ENCODE results near the gene SCAMP1.
A peak's percentile ranks its signal among the peaks of the same experiment; 100 is the strongest.
"Not testable (repeated sequence)": the region's sequence is repeated elsewhere in the genome, so short reads cannot be mapped to it uniquely, and the experiment has no call there.

Gene SCAMP1, protein sequence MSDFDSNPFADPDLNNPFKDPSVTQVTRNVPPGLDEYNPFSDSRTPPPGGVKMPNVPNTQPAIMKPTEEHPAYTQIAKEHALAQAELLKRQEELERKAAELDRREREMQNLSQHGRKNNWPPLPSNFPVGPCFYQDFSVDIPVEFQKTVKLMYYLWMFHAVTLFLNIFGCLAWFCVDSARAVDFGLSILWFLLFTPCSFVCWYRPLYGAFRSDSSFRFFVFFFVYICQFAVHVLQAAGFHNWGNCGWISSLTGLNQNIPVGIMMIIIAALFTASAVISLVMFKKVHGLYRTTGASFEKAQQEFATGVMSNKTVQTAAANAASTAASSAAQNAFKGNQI

DNA sequence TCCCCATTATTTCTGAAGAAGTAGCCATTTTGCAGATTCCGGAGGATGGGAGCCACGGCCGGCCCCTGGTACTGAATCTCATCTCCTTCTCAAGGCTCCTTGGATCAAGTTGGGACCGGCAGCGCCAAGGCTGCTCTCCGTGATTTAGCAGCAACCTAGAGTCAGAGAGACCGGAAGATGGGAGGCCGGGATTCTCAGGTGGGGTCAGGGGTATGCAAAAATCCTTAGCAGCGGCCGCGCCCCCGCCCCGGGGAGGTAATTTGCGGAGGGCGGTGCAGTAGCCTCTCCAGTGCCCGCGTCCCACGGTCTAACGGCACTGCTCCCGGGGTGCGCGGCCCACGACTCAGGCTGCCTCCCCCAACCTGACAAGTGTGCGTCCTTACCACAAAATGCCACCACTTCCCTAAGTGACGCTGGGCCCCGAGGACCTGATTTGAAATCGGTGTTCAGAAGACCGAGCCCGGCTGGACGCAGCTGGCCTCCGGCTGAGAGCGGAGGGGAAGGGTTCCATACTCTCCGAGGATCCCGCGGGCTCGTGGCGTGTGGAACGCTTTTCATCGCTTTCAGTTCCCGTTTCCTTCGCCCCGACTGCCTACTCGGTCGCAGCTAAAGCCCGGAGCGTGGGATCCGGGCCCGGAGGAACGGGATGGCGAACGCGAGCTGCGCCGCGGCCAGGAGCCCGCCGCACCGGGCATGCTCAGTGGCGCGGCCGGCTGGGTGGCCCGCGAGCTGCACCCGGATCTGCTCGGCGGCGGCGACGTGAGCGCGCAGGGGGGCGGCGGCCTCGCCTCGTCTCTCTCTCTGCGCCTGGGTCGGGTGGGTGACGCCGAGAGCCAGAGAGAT is at the start of gene SCAMP1:
Gene SCAMP1 (plus strand): TSS at position 787 of the 843 bp plus-strand sequence. CDS start 55 bp downstream, at position 842.
- peak; percentile 82 to 91 (median 88) for DNase-seq (ENCODE audit: low read depth in 3 of 3)

DNA sequence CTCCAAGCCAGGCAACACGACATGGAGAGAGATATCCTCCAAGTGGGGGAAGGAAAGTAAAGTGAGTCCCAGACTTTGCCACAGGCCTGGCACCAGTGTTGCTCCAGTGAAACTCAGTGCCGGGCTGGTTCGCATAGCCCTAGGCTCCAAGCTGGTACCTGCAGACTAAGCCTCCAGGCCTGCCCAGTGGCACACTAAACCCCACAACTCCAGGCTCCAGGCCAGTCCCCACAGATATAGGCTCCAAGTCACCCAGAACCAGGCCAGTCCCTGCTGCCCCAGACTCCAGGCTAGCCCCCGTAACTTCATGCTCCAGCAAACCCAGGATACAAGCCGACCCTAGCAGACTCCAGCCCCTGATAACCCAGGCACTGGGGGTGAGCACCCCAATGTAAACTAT is 42.9 kb upstream of the SCAMP1 start:
- no peak for DNase-seq (ENCODE audit: low read depth in 3 of 3)

DNA sequence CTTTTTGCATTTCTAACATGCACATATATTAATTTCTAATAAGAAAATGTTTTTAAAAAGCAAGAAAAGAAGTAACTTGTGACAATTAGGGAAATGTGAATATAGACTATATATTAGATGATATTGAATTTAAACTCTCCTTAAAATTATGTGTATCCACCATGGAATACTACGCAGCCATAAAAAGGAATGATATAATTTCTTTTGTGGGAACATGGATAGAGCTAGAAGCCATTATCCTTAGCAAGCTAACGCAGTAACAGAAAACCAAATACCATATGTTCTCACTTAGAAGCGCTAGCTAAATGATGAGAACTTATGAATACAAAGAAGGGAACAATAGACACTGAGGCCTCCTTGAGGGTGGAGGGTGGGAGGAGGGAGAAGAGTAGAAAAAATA is 42.1 kb upstream of the SCAMP1 start:
- DNase-seq (ENCODE audit: low read depth in 3 of 3) = no peak

DNA sequence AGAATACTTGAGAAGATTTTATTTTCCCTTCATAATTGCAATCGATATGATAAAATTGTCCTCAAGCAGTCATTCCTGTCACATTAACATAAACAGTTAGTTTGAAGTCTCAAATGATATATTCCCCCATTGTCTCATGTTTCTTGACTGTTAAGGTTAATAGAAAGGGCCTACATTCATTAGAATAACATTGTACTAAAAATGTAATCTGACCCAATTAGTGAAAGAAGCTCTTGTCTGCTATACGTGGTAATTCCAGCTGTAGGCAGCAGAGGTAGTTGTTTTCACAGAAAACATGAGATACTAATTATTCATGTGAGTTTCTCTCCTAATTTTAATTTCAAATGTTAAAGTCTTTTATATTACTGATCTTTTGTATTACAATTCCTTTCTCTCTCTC is 40.0 kb upstream of the SCAMP1 start:
- no peak for DNase-seq (ENCODE audit: low read depth in 3 of 3)

DNA sequence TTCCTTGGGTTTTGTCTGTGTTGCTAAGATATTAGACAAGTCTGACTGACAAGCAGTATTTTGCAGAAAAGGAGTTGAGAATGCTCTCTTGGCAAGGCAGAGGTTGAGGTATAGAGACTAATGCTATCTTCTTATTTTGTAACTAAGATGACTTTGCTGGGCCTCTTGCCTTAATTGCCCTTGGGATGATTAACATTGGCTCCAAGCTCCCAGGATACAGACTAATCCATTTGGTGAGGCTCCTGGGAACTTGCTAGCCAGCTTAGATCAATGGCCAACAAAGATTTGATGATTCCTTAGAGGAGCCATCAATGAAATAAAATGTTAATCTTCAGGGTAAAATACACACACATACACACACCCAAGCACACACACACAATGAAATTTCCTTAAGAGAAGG is 37.2 kb upstream of the SCAMP1 start:
- DNase-seq (ENCODE audit: low read depth in 3 of 3) = no peak

DNA sequence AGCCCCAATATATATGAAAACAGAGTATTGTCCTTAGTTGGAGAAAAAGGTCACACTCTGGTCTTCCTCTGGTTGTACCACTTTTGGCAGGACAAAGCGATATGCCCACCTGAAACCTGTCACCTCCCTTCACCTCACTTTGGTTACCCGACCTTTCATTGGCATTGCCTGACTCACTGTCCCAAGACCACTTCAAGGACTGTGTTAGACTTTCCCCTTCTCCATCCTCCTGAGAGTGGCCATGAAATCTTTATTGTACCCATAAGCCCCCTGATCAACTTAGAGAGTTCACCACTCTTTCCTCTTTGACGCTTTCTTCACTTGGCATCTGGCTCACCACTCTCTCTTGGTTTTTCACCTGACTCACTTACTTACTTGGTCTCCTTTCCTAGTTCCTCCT is 33.5 kb upstream of the SCAMP1 start:
- DNase-seq (ENCODE audit: low read depth in 3 of 3) = no peak

DNA sequence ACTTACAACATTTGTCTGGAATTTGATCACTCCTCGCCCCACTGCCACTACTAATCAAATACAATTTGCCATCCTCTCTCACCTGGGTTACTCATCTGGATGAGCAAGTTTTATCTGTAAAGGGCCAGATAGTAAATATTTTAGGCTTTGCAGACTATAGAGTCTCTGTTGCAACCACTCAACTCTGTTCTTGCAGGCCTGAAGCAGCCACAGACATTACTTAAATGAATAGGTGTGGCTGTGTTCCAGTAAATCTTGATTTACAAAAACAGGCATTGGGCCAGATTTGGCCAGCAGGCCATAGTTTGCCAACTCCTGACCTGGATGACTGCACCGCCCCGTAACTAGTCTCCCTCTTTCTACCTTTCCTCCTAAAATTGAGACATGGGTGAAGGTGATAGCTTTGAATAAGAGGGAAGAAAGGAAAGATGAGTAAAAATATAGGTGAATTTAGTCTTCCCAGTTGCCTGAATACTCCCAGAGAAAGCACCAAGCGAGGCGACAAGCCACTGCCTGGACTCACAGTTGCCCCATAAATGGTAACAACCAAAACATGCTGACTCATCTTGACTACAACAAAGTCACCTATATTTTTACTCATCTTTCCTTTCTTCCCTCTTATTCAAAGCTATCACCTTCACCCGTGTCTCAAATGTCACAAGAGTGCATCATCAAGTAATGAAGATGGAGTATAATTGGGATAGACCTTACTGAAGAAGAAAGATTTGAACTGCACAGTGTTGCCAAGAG is 32.5 kb upstream of the SCAMP1 start:
- DNase-seq (ENCODE audit: low read depth in 3 of 3) = no peak

DNA sequence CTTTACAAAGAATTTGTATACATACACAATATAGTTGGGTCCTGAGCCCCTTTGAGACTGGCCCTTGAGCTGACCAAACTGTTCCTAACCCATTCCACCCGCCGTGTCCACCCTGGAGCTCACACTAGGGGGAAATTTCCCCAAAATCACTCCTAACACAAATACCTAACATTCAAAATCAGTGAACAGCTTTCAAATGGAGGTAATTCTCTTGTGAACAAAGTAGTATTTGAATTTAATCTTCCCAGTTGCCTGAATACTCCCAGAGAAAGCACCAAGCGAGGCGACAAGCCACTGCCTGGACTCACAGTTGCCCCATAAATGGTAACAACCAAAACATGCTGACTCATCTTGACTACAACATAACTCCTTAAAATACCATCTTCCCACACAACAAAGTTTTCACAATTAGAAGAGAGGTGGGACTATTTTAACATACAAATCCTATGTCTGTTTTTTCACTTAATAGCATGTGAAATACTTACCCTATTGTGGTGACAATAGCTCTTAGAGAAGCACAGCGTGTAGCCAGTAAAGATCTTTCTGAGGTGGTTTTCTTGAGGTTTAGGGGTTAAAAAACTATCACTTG is 31.7 kb upstream of the SCAMP1 start:
- DNase-seq (ENCODE audit: low read depth in 3 of 3) = no peak

DNA sequence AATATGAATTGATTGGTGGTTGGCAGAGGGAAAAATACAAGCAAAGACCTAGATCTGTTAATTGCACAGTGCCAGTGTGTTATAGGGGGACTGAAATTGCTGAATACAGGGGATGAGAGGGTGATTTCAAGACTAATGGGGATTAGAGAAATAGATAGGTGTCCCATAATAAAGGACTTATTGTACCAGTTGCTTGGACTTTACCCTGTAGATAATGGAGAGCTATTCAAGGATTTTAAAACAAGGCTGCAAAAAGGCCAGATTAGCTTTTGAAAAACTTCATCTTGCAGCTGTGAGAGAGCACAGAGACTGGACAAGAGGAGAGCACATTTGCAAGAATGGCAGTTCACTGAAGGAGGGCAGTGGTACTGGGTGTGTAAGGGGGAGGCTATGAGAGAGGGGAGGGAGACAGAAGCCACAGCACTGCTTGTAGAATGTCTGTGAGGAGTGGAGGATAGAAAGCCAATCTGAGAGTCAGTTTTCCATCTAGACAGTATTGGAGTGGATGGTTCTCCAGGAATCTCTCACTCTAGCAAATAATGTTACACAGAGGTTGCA is 28.8 kb upstream of the SCAMP1 start:
- no peak for DNase-seq (ENCODE audit: low read depth in 3 of 3)

DNA sequence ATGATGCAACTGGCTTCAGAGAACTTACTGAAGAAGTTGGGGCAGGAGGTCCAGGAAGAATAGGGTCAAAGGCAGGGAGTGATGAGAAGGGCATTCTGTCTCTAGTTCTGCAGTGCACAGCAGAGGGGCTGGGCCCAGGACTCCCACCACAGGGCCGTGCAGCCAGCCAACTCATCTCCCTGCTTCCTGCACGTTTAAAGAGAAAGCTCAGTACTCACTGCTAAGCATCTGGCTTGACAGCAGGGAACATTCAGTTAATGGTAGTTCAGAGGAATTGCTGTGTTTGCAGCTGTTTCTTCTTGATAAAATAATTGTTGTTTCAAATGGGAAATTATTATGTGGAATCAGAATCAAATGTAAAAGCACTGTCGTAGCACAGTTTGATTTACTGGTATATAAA is 25.6 kb upstream of the SCAMP1 start:
- no peak for DNase-seq (ENCODE audit: low read depth in 3 of 3)

DNA sequence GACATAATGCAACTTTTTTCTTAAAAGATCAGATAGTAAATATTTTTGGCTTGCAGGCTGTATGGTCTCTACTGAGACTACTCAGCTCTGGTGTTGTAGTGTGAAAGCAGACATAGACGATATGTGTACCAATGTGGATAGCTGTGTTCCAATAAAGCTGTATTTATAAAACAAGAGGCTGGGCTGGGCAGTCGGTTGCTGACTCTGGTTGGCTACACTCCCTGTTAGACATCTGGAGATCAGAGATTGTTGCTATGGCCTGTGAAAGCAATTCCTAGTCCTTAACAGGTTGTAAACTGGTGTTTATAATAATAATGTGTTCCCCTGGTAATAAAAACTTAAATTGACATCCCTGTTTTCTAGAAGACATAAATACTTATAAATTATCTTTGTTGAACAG is 24.4 kb upstream of the SCAMP1 start:
- DNase-seq (ENCODE audit: low read depth in 3 of 3) = no peak

DNA sequence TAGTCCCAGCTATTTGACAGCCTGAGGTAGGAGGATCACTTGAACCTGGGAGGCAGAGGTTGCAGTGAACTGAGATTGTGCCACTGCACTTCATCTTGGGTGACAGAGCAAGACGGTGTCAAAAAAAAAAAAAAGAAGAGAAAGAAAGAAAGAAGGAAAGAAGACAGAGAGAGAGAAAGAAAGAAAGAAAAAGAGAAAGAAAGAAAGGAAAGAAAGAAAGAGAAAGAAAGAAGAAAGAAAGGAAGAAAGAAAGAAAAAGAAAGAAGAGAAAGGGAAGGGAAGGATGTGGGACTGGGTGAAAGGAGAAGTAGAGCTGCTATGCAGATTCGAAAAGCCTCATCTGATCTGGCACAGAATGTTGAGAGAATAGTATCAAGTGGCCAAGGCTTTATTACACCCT is 23.7 kb upstream of the SCAMP1 start:
- DNase-seq (ENCODE audit: low read depth in 3 of 3) = no peak

DNA sequence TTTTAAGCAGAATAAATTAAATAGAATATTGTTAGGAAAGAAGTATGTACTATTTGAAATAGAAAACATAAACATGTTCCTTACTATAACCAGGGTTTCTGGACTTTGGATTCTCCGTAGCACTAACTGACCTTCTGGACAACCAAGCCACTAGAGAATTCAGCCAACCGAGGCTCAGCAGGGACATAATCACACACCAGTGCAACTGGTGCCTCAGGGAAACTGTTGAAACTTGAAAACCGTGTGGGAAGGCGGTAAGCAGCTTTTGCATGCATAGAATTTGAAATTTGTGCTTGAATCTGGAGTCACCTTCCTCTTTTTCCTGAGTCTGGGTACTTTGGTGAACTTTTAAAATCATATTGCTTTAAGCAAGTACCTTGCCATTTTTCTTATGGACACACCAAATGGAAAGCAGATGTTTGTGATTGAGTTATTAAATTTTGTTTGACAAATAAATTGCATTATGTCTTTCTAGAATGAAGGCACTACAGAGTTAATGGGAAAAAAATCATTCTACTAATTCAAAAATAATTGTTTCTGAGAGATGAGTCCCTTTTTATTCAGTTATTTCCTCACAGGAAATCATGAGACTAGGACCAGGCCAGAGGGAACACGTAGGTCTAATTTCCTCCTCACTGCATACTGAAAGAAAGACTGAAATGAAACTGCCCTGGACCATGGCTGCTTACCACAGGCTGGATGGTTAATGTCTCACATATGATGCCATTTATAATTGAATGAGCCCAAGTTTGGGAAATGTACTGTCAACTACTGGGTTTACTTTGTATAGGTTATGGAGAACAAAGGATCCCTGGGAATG is 20.6 kb upstream of the SCAMP1 start:
- DNase-seq (ENCODE audit: low read depth in 3 of 3) = no peak

DNA sequence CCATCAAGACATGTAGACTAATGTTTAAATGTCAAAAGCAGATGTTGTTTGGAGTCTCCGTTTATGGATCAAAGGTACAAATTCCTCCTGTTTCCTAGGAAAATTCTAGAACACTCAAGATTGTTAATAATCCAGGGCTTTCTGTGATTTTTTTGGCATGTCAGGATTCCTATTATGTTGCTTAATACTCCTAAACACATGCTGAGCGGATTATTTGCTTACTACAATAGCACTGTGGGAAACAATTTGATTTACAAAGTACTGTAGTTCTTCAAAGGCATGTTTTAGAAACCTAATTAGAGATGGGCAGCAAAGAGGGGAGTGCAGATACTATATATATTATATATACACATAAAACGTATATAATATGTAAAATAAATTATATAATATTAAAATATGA is 19.0 kb upstream of the SCAMP1 start:
- DNase-seq (ENCODE audit: low read depth in 3 of 3) = no peak

DNA sequence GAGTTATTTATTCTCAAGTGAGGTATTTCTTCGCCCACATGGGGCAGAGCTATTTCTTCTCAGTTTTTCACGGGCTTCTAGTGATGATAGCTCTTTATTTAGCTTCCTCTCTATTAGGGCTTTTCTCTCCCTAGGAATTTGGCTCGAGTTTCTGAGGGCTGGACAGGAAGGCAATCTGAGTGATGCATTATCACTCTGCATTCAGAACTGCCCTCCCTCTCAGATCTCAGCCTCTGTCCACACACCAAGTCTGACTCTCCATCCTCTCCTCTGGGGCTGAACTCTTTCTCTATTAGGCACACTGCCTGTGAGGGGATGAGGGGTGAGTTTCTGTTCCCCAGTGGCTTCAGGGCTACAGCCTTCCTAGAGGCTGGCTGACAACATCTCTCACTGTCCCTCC is 14.9 kb upstream of the SCAMP1 start:
- no peak for DNase-seq (ENCODE audit: low read depth in 3 of 3)

DNA sequence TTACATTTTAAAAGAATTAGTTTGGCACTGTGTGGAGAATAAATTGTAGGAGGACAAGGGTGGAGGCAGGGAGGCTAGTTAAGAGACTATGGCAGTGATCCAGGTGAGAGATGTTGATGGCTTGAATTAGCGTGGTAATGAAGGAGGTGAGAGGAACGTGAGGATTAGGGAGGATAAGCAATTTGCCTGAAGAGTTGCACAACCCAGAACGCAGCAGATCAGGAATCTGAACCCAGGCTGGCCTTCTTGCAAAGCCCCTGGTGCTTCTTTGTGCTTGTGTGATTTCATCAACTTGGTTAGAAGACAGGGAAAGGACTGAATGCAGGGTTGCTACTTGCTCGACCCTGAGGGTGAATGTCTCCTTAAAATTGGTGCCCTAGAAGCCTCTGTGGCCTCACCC is 6.9 kb upstream of the SCAMP1 start:
- no peak for DNase-seq (ENCODE audit: low read depth in 3 of 3)

DNA sequence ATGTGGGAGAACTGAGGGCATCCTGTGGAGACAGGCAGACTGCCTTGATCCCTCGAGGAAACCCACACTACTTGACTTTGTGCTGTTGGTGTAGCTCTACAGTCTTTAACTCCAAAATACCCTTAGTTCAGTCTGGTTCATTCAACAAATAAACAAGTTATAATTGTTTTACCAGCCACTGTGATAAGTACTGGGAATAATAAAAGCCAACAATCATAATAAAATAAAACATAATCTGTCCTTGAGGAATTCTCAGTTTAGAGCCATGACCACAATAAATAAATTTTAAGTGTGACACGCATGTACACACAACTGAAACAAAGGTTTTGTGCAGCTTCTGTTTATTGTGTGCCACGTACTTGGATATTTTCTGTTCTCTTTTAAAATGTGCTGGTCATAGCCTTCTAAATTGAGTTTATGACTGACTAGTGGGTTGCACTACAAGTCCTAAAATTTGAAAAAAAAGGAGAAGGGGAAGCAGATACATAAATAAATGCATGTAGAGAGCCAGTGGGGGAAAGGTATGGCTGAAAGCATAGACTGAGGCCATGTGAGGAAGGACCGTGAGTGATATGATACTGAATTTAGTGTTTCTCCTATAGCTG is 6.2 kb upstream of the SCAMP1 start:
- no peak for DNase-seq (ENCODE audit: low read depth in 3 of 3)

DNA sequence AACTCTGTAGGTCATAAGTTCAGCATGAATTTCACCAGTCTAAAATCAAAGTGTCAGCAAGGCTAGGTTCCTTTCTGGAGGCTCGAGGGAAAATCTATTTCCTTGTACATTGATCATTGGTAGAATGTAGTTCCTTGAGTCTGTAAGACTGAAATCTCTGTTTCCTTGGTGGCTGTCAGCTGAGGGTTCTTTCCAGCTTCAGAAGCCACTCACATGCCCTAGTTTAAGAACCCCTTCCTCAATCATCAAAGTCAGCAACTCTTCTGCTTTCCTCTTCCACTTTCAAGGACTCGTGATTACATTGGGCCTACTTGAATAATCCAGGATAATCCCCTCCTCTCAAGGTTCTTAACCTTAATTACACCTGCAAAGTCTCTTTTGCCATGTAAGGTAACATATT is 4.9 kb upstream of the SCAMP1 start:
- no peak for DNase-seq (ENCODE audit: low read depth in 3 of 3)

DNA sequence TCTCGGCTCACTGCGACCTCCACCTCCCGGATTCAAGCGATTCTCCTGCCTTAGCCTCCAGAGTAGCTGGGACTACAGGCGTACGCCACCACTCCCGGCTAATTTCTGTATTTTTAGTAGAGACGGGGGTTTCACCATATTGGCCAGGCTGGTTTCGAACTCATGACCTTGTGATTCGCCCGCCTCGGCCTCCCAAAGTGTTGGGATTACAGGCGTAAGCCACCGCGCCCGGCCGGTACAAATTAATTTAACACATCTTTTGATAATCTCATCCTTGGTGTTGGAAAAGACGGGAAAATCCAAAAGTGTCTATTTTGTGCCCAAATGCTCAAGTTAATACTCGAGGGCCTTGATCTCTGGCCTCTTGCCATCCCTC is 974 bp upstream of the SCAMP1 start:
- DNase-seq (ENCODE audit: low read depth in 3 of 3) = not testable (repeated sequence)

DNA sequence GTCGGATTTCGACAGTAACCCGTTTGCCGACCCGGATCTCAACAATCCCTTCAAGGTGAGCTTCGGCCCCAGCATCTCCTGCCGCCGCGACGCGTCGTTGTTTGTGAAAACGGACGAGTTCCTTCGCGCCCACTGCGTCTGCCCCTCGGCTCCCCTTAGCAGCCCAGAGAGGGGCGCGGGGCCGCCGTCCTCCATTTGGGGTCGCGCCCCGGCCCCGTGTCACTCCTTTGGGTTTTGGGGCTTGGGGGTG is 182 bp downstream of the SCAMP1 start:
- DNase-seq (ENCODE audit: low read depth in 3 of 3) = no peak

Measured in stimulated activated CD4-positive, alpha-beta T cell treated with anti-CD3 and anti-CD28 coated beads, TNF-alpha, amount 100 ng/mL, for 4 hours (primary cell).